Fibroblast of lung (primary cell): ENCODE measurements around the gene FOXD1. TPM values are rescaled to one million over a fixed set of nuclear protein-coding genes. Genes with fewer than 3 reads are reported as not detected.
A peak's percentile ranks its signal among the peaks of the same experiment; 100 is the strongest.

Source experiments
- DNase-seq, 2 donors: peaks; one replicate each; pipeline versions ENCODE4 v3.0.0 to v3.0.0-alpha.2; 2010; ENCODE audit warnings: low read depth in 2 of 2
- H2AFZ ChIP-seq: 2 replicates; pipeline ENCODE4 v1.5.1; 2012; ENCODE audit warnings: low read length, control low read depth, inconsistent platforms
- H3K27ac ChIP-seq: 2 replicates; pipeline ENCODE4 v1.5.1; 2011; ENCODE audit warnings: low read length, control low read depth; ENCODE audit not compliant: insufficient read depth
- H3K27me3 ChIP-seq: 2 replicates; pipeline ENCODE4 v1.5.1; 2011; ENCODE audit warnings: mild to moderate bottlenecking, low read length; ENCODE audit not compliant: control insufficient read depth, insufficient read depth
- H3K36me3 ChIP-seq: 2 replicates; pipeline ENCODE4 v1.5.1; 2011; ENCODE audit warnings: low read length; ENCODE audit not compliant: control insufficient read depth, insufficient read depth
- H3K4me1 ChIP-seq: 2 replicates; pipeline ENCODE4 v1.5.1; 2011; ENCODE audit warnings: low read length; ENCODE audit not compliant: control insufficient read depth, insufficient read depth; ENCODE audit errors: extremely low read depth
- H3K4me2 ChIP-seq: 2 replicates; pipeline ENCODE4 v1.5.1; 2011; ENCODE audit warnings: low read length, control low read depth; ENCODE audit not compliant: insufficient read depth; ENCODE audit errors: extremely low read depth
- H3K4me3 ChIP-seq, 4 experiments: fragments of 200-600 bp in 1 of 4; sonication (generic) in 1 of 4; replicated peaks in 1 of 4; 2 replicates each; pipeline ENCODE4 v1.5.1; 2011 to 2016; ENCODE audit warnings: low read length in 4 of 4, low read depth in 3 of 4, mild to moderate bottlenecking in 3 of 4, control low read depth in 2 of 4, inconsistent platforms in 1 of 4, mixed read lengths in 1 of 4; ENCODE audit not compliant: insufficient read depth in 1 of 4; ENCODE audit errors: control extremely low read depth in 1 of 4
- H3K79me2 ChIP-seq: 2 replicates; pipeline ENCODE4 v1.5.1; 2012; ENCODE audit warnings: mild to moderate bottlenecking, low read length, inconsistent platforms; ENCODE audit not compliant: control insufficient read depth, insufficient read depth
- H3K9ac ChIP-seq: 2 replicates; pipeline ENCODE4 v1.5.1; 2011; ENCODE audit warnings: mild to moderate bottlenecking, low read length, control low read depth; ENCODE audit not compliant: insufficient read depth
- H3K9me3 ChIP-seq: 2 replicates; pipeline ENCODE4 v1.5.1; 2012; ENCODE audit warnings: low read depth, low read length; ENCODE audit not compliant: control insufficient read depth, insufficient read depth
- H4K20me1 ChIP-seq: 2 replicates; pipeline ENCODE4 v1.5.1; 2011; ENCODE audit warnings: low read length; ENCODE audit not compliant: control insufficient read depth, insufficient read depth; ENCODE audit errors: extremely low read depth
- EZH2 ChIP-seq: IDR thresholded peaks from 2 replicates; pipeline ENCODE4 v1.5.1; 2012; ENCODE audit warnings: low read length, control low read depth, mild to moderate bottlenecking; ENCODE audit errors: missing control alignments
- polyA plus RNA-seq, 2 donors: library from polyadenylated mRNA; depleted of rRNA in 1 of 2; stranded (reverse) in 1 of 2; unstranded in 1 of 2; fragments of >200 nt; gene quantifications; 2 replicates each; pipeline ENCODE4 v1.2.1, GENCODE V29; 2011 to 2012; ENCODE audit warnings: missing spikeins in 1 of 2
- total RNA-seq: library from RNA; depleted of rRNA; stranded (reverse); fragments of >200 nt; gene quantifications from 2 replicates; pipeline ENCODE4 v1.2.1, GENCODE V29; 2014
- TF ChIP-seq, protein P1 (sequence below), 2 donors: IDR thresholded peaks in 1 of 2; conservative IDR thresholded peaks in 1 of 2; 1 replicate in 1 of 2; 2 replicates in 1 of 2; pipeline ENCODE4 v1.5.1; 2011 to 2012; ENCODE audit warnings: low read length in 2 of 2, control low read depth in 1 of 2, inconsistent platforms in 1 of 2, low read depth in 1 of 2, mild to moderate bottlenecking in 1 of 2

The FOXD1 gene
- total and polyA plus RNA-seq, 2 donors (not counting 1 experiment from before 2014, with no cell fraction given) = 1.5 to 8.7 TPM

DNA sequence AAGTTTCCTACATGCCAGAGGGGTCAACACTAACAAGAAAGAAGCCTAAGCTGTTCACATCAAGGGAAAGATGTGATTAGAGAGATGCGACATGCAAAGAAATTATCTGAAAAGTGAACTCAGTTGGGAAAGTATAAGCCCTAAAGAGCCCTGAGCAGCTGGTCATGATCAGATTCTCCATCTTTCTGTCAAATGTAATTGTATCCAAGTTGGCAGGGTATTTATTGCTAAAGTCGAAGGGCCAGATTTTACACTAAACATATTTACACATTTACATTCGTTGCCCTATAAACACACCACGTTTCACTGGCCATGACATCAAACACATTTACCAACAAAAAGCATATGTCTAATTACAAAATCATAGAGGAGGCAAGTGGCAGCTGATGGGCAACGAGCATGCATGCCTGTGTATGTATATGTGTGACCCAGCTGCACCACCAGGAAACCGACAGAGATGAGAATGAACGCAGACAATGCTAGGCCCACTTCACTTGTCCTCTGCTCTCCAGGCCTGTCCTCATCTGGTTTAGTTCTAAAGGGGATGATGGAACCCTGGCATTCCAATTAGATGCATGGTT is 6.3 kb downstream of the FOXD1 start:
- H4K20me1 ChIP-seq = no peaks in the 10 kb centered on the region
- H3K4me2 ChIP-seq = no peak overlapping the region
- H3K27me3 ChIP-seq = peaks cover 2% of the 10 kb centered on the region
- H2AFZ ChIP-seq = no peak overlapping the region
- H3K27ac ChIP-seq = no peak overlapping the region
- peaks cover 29% of the 10 kb centered on the region for H3K79me2 ChIP-seq
- no peaks in the 10 kb centered on the region for H3K9me3 ChIP-seq
- no peak overlapping the region for H3K9ac ChIP-seq
- H3K36me3 ChIP-seq = peaks cover 2% of the 10 kb centered on the region
- peaks cover 7% of the 10 kb centered on the region for H3K4me1 ChIP-seq
- peak in 1 of 2 donors; percentile 57 for DNase-seq
- TF ChIP-seq, protein P1, sequence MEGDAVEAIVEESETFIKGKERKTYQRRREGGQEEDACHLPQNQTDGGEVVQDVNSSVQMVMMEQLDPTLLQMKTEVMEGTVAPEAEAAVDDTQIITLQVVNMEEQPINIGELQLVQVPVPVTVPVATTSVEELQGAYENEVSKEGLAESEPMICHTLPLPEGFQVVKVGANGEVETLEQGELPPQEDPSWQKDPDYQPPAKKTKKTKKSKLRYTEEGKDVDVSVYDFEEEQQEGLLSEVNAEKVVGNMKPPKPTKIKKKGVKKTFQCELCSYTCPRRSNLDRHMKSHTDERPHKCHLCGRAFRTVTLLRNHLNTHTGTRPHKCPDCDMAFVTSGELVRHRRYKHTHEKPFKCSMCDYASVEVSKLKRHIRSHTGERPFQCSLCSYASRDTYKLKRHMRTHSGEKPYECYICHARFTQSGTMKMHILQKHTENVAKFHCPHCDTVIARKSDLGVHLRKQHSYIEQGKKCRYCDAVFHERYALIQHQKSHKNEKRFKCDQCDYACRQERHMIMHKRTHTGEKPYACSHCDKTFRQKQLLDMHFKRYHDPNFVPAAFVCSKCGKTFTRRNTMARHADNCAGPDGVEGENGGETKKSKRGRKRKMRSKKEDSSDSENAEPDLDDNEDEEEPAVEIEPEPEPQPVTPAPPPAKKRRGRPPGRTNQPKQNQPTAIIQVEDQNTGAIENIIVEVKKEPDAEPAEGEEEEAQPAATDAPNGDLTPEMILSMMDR (conservative IDR thresholded peaks at IDR 0.05 in 1 of 2, IDR thresholded peaks at IDR 0.05 in 1 of 2; ENCODE audit: low read depth in 1 of 2, low read length in 2 of 2) = no peak
- TF ChIP-seq EZH2 = no peak
- no peak overlapping the region for H3K4me3 ChIP-seq

DNA sequence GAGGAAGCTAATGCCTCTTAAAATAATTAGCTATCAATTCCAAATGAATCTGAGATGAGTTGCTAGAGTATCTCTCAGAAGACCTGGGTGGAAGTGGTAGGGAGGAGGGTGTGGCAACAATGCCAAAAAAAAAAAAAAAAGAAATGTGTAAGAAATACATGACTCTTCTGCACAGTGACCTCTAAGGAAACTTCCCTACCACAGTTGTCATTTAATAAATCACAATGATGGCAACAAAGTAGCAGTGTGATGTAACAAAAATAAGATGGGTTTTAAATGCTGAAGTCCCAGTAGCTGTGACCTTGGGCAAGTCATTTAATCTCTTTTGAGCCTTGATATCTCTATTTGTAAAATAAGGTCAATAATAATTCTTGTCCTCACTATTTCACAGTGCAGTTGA is 7.2 kb downstream of the FOXD1 start:
- Histone ChIP-seq H3K4me1 (peaks cover 7% of the 10 kb centered on the region), H4K20me1 (no peaks in the 10 kb centered on the region), H3K9ac (no peak overlapping the region), H3K4me3 (no peak overlapping the region), H3K27me3 (peaks cover 8% of the 10 kb centered on the region), H3K4me2 (no peak overlapping the region), H3K79me2 (peaks cover 24% of the 10 kb centered on the region), H2AFZ (no peak overlapping the region), H3K9me3 (no peaks in the 10 kb centered on the region), H3K27ac (no peak overlapping the region), H3K36me3 (peaks cover 2% of the 10 kb centered on the region)
- no peak for TF ChIP-seq EZH2
- TF ChIP-seq, protein P1 (conservative IDR thresholded peaks at IDR 0.05 in 1 of 2, IDR thresholded peaks at IDR 0.05 in 1 of 2; ENCODE audit: low read depth in 1 of 2, low read length in 2 of 2) = no peak
- DNase-seq = peak in 1 of 2 donors; percentile 27

DNA sequence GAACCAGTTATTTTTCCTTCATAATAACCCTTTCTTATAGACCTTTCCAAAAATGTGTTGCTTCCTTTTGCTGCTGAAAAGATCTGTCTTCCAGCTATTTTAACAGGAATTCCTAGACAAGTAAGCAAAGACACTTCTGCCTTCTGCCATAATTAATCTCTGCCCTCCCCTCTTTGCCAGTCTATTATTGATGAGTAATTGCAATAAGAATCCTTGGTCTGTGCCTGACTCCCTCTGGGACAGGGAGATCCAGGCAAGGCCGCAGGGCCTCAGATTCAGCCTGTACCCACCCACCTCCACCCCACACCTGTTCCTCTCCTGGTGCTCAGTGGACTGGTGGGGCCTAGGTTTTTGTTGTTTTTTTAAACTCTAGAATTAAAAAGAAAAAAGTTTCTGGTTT is 8.3 kb downstream of the FOXD1 start:
- TF ChIP-seq, protein P1 (conservative IDR thresholded peaks at IDR 0.05 in 1 of 2, IDR thresholded peaks at IDR 0.05 in 1 of 2; ENCODE audit: low read depth in 1 of 2, low read length in 2 of 2) = no peak
- no peak for TF ChIP-seq EZH2
- no peaks in the 10 kb centered on the region for H4K20me1 ChIP-seq
- H3K9me3 ChIP-seq = no peaks in the 10 kb centered on the region
- DNase-seq = peak in 1 of 2 donors; percentile 61
- no peak overlapping the region for H3K4me3 ChIP-seq
- peaks cover 13% of the 10 kb centered on the region for H3K79me2 ChIP-seq
- H3K36me3 ChIP-seq = peaks cover 2% of the 10 kb centered on the region
- H3K4me1 ChIP-seq = peaks cover 7% of the 10 kb centered on the region
- no peak overlapping the region for H3K4me2 ChIP-seq
- peaks cover 14% of the 10 kb centered on the region for H3K27me3 ChIP-seq
- no peak overlapping the region for H3K27ac ChIP-seq
- H3K9ac ChIP-seq = no peak overlapping the region
- no peak overlapping the region for H2AFZ ChIP-seq
